Epithelial cell of proximal tubule (primary cell): ENCODE measurements around the gene USP34. TPM values are rescaled to one million over a fixed set of nuclear protein-coding genes. Genes with fewer than 3 reads are reported as not detected.

Experiments
- DNase-seq: peaks from one replicate; pipeline ENCODE4 v3.0.0-alpha.2; 2011; ENCODE audit warnings: low read depth
- H3K4me3 ChIP-seq: 2 replicates; pipeline ENCODE4 v1.5.1; 2011; ENCODE audit warnings: low read depth, mild to moderate bottlenecking, low read length
- CTCF ChIP-seq: conservative IDR thresholded peaks from 2 replicates; pipeline ENCODE4 v1.5.1; 2012; ENCODE audit warnings: low read depth, mild to moderate bottlenecking, low read length
- total RNA-seq: library from RNA; depleted of rRNA; stranded (reverse); fragments of >200 nt; gene quantifications from 2 replicates; pipeline ENCODE4 v1.2.3, GENCODE V29; 2015

USP34 gene
- total RNA-seq, 1 donor from 2014 or later: 54.1 TPM

GRCh38 chr2:61368687-61369665 is 101.9 kb downstream of the USP34 start:
- TF ChIP-seq CTCF: no peak
- no peak for DNase-seq
- H3K4me3 ChIP-seq: no peak overlapping the region

GRCh38 chr2:61367177-61367576 is 103.7 kb downstream of the USP34 start:
- no peak overlapping the region for H3K4me3 ChIP-seq
- DNase-seq: no peak
- TF ChIP-seq CTCF: no peak

GRCh38 chr2:61363580-61363979 is 107.3 kb downstream of the USP34 start:
- TF ChIP-seq CTCF: no peak
- no peak for DNase-seq

GRCh38 chr2:61362873-61363272 is 108.0 kb downstream of the USP34 start:
- no peak for DNase-seq
- no peak overlapping the region for H3K4me3 ChIP-seq
- TF ChIP-seq CTCF: no peak

More at GRCh38 chr2:61363580-61363979, 107.3 kb downstream of the USP34 start:
- no peak overlapping the region for H3K4me3 ChIP-seq

GRCh38 chr2:61361068-61361467 is 109.8 kb downstream of the USP34 start:
- no peak overlapping the region for H3K4me3 ChIP-seq
- no peak for DNase-seq
- TF ChIP-seq CTCF: no peak

- no peak overlapping the region for H3K4me3 ChIP-seq
- no peak for TF ChIP-seq CTCF
- DNase-seq: no peak
Observed at GRCh38 chr2:61359058-61359457, 111.8 kb downstream of the USP34 start.
